Endodermal cell (in vitro differentiated cells): ENCODE results near the gene PTX4. TPM values are rescaled to one million over a fixed set of nuclear protein-coding genes. Genes with fewer than 3 reads are reported as not detected.

Experiments
- DNase-seq: peaks from one replicate; pipeline ENCODE4 v3.0.0-alpha.2; 2017
- H3K27ac ChIP-seq: 2 replicates; pipeline ENCODE4 v1.5.1; 2013; ENCODE audit warnings: mild to moderate bottlenecking, low read depth, low read length, moderate library complexity
- H3K27me3 ChIP-seq: 2 replicates; pipeline ENCODE4 v1.6.1; 2013; ENCODE audit warnings: mild to moderate bottlenecking, low read length, moderate library complexity; ENCODE audit not compliant: insufficient read depth, control insufficient read depth, poor library complexity, severe bottlenecking
- H3K36me3 ChIP-seq: 2 replicates; pipeline ENCODE4 v1.7.0; 2013; ENCODE audit warnings: mild to moderate bottlenecking, low read length, moderate library complexity; ENCODE audit not compliant: control insufficient read depth, insufficient read depth
- H3K4me1 ChIP-seq: one replicate; pipeline ENCODE4 v1.7.0; 2013; ENCODE audit warnings: low read length; ENCODE audit not compliant: control insufficient read depth, insufficient read depth
- H3K4me3 ChIP-seq: 2 replicates; pipeline ENCODE4 v1.5.1; 2013; ENCODE audit warnings: mild to moderate bottlenecking, low read length, moderate library complexity
- H3K9ac ChIP-seq: 2 replicates; pipeline ENCODE4 v1.6.1; 2013; ENCODE audit warnings: mild to moderate bottlenecking, low read length, moderate library complexity; ENCODE audit not compliant: poor library complexity, severe bottlenecking; ENCODE audit errors: extremely low read depth
- H3K9me3 ChIP-seq: 2 replicates; pipeline ENCODE4 v1.6.1; 2013; ENCODE audit warnings: mild to moderate bottlenecking, low read length, moderate library complexity; ENCODE audit not compliant: control insufficient read depth
- H3K27ac Mint-ChIP-seq: 2 replicates; pipeline ENCODE4 v1.8.0; 2020; ENCODE audit warnings: mixed read lengths
- H3K27me3 Mint-ChIP-seq: 2 replicates; pipeline ENCODE4 v1.8.0; 2021; ENCODE audit warnings: mild to moderate bottlenecking, mixed read lengths; ENCODE audit not compliant: insufficient read depth
- H3K36me3 Mint-ChIP-seq: 2 replicates; pipeline ENCODE4 v1.8.0; 2020; ENCODE audit warnings: low read depth, mixed read lengths
- H3K4me1 Mint-ChIP-seq: 2 replicates; pipeline ENCODE4 v1.8.0; 2020; ENCODE audit warnings: mixed read lengths
- H3K4me3 Mint-ChIP-seq: 2 replicates; pipeline ENCODE4 v1.8.0; 2020; ENCODE audit warnings: mild to moderate bottlenecking, moderate library complexity, mixed read lengths
- H3K9me3 Mint-ChIP-seq: 2 replicates; pipeline ENCODE4 v1.8.0; 2020; ENCODE audit warnings: mild to moderate bottlenecking, mixed read lengths
- WGBS, 2 experiments: methylation state at CpG; one replicate each; pipeline versions ENCODE4 v1.1.5 to v1.1.7; 2013; ENCODE audit warnings: missing lambda C conversion rate in 2 of 2, mixed read lengths in 1 of 2; ENCODE audit not compliant: insufficient coverage in 1 of 2, insufficient read length in 1 of 2; 5-methylcytosine and 5-hydroxymethylcytosine counted together
- total RNA-seq, 2 donors: library from RNA; stranded (reverse); fragmentation: NEBNext Ultra II Directional in 1 of 2; extraction: Animal tissue kit (Norgen Biotek cat#: 25700) in 1 of 2; gene quantifications; 2 replicates in 1 of 2; 3 replicates in 1 of 2; pipeline ENCODE4 v1.2.1, GENCODE V29; 2021
- TF ChIP-seq, protein P1 (sequence below): fragments of 200-600 bp; sonication (generic); conservative IDR thresholded peaks from 2 replicates; pipeline ENCODE4 v1.5.0; 2021; ENCODE audit warnings: antibody characterized with exemption, mild to moderate bottlenecking

PTX4 gene
- total RNA-seq, 2 donors from 2014 or later = not detected

DNA sequence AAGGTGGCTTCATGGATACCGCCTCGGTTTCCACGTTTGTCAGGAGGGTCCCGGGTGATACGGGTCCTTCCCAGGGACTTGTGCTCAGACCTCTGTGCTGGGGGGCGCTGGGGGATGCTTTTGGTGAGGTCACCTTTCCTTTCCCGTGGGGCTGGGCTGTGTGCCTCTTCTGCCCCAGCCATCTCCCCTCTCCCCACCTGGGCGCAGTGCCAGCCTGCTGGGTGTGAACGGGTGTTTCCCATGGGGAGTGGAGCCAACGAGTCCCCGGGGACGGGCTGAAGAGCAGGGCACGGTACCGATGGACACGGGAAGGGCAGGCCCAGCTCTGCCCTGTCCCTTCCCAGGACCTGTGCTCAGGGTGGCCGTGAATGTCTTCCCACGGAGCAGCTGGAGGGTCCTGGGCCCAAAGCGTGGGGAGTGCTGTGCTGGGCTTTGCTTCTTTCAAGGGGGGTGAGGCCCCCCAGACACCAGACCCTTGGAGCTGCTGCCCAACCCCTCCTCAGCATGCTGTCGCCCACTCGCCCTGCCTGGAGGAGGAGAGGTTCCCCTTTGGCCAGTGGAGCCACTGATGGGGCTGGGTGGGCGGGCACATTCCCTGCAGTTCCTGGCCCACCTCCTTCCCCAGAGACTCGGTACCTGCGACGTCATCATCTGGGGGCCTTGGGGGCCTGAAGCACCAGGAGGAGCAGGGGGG is 19.9 kb upstream of the PTX4 start:
- Mint-ChIP-seq H3K4me1 (no peaks in the 10 kb centered on the region), H3K36me3 (peaks cover 38% of the 10 kb centered on the region), H3K27me3 (no peaks in the 10 kb centered on the region), H3K27ac (no peak overlapping the region), H3K9me3 (peaks cover 2% of the 10 kb centered on the region), H3K4me3 (no peak overlapping the region)
- Histone ChIP-seq H3K36me3 (peaks cover 1% of the 10 kb centered on the region), H3K27ac (no peak overlapping the region), H3K4me3 (no peak overlapping the region), H3K27me3 (no peaks in the 10 kb centered on the region), H3K9ac (no peak overlapping the region), H3K4me1 (no peaks in the 10 kb centered on the region), H3K9me3 (no peaks in the 10 kb centered on the region)
- TF ChIP-seq, protein P1, sequence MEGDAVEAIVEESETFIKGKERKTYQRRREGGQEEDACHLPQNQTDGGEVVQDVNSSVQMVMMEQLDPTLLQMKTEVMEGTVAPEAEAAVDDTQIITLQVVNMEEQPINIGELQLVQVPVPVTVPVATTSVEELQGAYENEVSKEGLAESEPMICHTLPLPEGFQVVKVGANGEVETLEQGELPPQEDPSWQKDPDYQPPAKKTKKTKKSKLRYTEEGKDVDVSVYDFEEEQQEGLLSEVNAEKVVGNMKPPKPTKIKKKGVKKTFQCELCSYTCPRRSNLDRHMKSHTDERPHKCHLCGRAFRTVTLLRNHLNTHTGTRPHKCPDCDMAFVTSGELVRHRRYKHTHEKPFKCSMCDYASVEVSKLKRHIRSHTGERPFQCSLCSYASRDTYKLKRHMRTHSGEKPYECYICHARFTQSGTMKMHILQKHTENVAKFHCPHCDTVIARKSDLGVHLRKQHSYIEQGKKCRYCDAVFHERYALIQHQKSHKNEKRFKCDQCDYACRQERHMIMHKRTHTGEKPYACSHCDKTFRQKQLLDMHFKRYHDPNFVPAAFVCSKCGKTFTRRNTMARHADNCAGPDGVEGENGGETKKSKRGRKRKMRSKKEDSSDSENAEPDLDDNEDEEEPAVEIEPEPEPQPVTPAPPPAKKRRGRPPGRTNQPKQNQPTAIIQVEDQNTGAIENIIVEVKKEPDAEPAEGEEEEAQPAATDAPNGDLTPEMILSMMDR = no peak
- DNase-seq = no peak
- 91 to 94% methylated on average over 14 to 24 of the region's 24 CpGs for WGBS, 2 experiments

DNA sequence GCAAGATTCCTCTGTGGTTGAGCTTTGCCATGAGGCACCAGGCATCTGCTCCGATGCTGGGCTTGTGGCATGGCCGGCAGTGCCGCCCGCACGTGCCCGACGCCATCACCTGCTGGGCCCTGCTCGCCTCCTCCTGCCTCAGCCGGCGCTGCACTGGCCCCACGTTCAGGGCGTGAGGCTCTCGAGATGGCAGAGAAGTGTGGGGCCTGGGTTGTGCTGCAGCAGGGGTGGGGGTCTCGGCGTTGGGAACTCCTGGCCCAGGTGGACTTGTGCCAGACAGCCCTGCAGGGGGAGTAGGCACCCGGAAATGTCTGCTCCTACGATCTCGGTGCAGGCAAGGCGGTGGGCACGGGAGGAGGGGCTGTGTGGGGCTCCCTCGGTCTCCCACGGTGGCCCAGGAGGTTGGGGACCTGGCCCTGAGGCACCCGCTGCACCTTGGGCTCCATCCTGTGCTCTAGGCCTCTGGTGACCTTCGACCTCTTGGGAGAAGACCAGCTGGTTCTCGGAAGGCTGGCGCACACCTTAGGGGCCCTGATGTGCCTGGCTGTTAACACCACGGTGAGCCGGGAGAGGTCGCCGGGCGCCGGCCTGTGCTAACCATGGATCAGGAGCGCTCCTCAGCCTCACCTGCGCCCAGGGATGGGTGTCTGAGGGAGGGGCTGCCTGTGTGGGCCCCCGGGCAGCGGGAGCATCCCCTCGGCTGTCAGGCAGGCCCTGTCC is 17.9 kb upstream of the PTX4 start:
- Mint-ChIP-seq H3K4me3 (no peak overlapping the region), H3K4me1 (no peaks in the 10 kb centered on the region), H3K27me3 (no peaks in the 10 kb centered on the region), H3K9me3 (no peaks in the 10 kb centered on the region), H3K36me3 (peaks cover 37% of the 10 kb centered on the region), H3K27ac (no peak overlapping the region)
- H3K36me3 ChIP-seq = peaks cover 12% of the 10 kb centered on the region
- H3K4me3 ChIP-seq = no peak overlapping the region
- whole genome bisulfite sequencing, 2 experiments = 95 to 99% methylated on average over 18 to 37 of the region's 37 CpGs
- DNase-seq = no peak
- no peaks in the 10 kb centered on the region for H3K9me3 ChIP-seq
- no peak overlapping the region for H3K27ac ChIP-seq
- H3K9ac ChIP-seq = no peak overlapping the region
- TF ChIP-seq, protein P1 = no peak
- no peaks in the 10 kb centered on the region for H3K4me1 ChIP-seq
- no peaks in the 10 kb centered on the region for H3K27me3 ChIP-seq

DNA sequence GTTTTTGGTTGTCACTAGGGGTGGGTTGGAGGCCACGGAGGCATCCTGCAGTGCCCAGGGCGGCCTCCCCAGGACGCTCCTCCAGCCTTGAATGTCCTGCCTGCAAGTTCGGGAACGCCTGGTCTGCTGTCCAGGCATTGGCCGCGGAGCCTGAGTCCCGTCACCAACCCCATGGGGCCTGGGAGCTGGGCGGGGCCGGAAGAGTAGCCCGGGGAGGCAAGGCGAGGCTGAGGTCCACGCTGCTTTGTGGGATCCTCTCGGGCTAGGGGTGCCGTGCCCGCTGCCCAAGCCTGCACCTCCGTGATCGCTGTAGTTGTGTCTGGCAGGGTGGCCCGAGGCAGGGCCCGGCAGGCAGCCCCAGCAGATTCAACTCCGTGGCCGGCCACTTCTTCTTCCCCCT is 17.2 kb upstream of the PTX4 start:
- Mint-ChIP-seq H3K4me1 (no peaks in the 10 kb centered on the region), H3K4me3 (no peak overlapping the region), H3K27me3 (no peaks in the 10 kb centered on the region), H3K27ac (no peak overlapping the region), H3K36me3 (peaks cover 32% of the 10 kb centered on the region), H3K9me3 (no peaks in the 10 kb centered on the region)
- no peak for DNase-seq
- Histone ChIP-seq H3K4me1 (no peaks in the 10 kb centered on the region), H3K27me3 (no peaks in the 10 kb centered on the region), H3K9ac (no peak overlapping the region), H3K4me3 (no peak overlapping the region), H3K27ac (no peak overlapping the region), H3K9me3 (no peaks in the 10 kb centered on the region), H3K36me3 (peaks cover 18% of the 10 kb centered on the region)
- TF ChIP-seq, protein P1 = no peak
- WGBS, 2 experiments = 90 to 97% methylated on average over 2 to 22 of the region's 22 CpGs
